ENCODE data around the gene SERPINC1. TPM values are rescaled to one million over a fixed set of nuclear protein-coding genes. Genes with fewer than 3 reads are reported as not detected.
A peak's percentile ranks its signal among the peaks of the same experiment; 100 is the strongest.

The SERPINC1 gene
- total RNA-seq, 1 donor from 2014 or later: not detected

DNA sequence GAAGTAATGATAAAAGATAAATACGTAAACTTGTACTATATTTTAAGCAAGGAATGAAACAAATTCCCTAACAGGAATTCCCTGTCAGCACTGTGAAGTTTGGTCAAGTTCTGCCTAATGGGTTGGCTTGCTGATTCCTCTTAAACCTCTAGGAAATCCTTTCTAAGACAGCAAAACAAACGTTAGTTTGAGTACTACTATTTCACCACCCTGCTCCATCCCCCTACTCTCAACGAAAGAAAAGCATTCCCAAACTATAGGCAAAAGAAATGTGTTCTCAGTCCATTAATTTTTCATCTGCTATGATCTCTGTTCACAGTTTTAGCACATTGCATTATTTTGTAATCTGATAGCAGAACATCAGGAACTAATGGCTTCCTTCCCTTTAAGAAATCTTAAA lies 16.1 kb downstream of the SERPINC1 start:
- Mint-ChIP-seq H3K27me3 (ENCODE audit: low read depth, unreplicated experiment) (no peaks in the 10 kb centered on the region), H3K4me1 (ENCODE audit: low read depth, unreplicated experiment) (no peaks in the 10 kb centered on the region), H3K9me3 (ENCODE audit: unreplicated experiment) (no peaks in the 10 kb centered on the region), H3K36me3 (ENCODE audit: low read depth, unreplicated experiment) (no peaks in the 10 kb centered on the region), H3K27ac (ENCODE audit: unreplicated experiment) (no peak overlapping the region), H3K4me3 (ENCODE audit: unreplicated experiment) (no peak overlapping the region)
- no peak overlapping the region for H2AFZ ChIP-seq (ENCODE audit: low read depth, low read length)
- H3K27ac ChIP-seq (ENCODE audit: low read depth, low read length): no peak overlapping the region
- TF ChIP-seq, protein P1, sequence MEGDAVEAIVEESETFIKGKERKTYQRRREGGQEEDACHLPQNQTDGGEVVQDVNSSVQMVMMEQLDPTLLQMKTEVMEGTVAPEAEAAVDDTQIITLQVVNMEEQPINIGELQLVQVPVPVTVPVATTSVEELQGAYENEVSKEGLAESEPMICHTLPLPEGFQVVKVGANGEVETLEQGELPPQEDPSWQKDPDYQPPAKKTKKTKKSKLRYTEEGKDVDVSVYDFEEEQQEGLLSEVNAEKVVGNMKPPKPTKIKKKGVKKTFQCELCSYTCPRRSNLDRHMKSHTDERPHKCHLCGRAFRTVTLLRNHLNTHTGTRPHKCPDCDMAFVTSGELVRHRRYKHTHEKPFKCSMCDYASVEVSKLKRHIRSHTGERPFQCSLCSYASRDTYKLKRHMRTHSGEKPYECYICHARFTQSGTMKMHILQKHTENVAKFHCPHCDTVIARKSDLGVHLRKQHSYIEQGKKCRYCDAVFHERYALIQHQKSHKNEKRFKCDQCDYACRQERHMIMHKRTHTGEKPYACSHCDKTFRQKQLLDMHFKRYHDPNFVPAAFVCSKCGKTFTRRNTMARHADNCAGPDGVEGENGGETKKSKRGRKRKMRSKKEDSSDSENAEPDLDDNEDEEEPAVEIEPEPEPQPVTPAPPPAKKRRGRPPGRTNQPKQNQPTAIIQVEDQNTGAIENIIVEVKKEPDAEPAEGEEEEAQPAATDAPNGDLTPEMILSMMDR (IDR thresholded peaks at IDR 0.05; ENCODE audit: insufficient read depth, low read depth, low read length): no peak
- TF ChIP-seq EZH2 (IDR thresholded peaks at IDR 0.05; ENCODE audit: insufficient read depth, low read length): no peak
- no peaks in the 10 kb centered on the region for H4K20me1 ChIP-seq (ENCODE audit: insufficient read depth, low read length)
- no peaks in the 10 kb centered on the region for H3K27me3 ChIP-seq (ENCODE audit: insufficient read depth, low read length)
- DNase-seq (ENCODE audit: low read depth): no peak
- no peaks in the 10 kb centered on the region for H3K9me3 ChIP-seq (ENCODE audit: insufficient read depth, low read depth, low read length)
- no peak for FAIRE-seq
- H3K79me2 ChIP-seq (ENCODE audit: insufficient read depth, low read length): no peaks in the 10 kb centered on the region
- H3K36me3 ChIP-seq (ENCODE audit: insufficient read depth, low read length): no peaks in the 10 kb centered on the region
- no peak overlapping the region for H3K4me3 ChIP-seq (ENCODE audit: insufficient read depth, low read depth, low read length)
- no peak overlapping the region for H3K4me2 ChIP-seq (ENCODE audit: low read length)
- H3K9ac ChIP-seq (ENCODE audit: low read length): no peak overlapping the region
- H3K4me1 ChIP-seq (ENCODE audit: insufficient read depth, low read length): no peaks in the 10 kb centered on the region

DNA sequence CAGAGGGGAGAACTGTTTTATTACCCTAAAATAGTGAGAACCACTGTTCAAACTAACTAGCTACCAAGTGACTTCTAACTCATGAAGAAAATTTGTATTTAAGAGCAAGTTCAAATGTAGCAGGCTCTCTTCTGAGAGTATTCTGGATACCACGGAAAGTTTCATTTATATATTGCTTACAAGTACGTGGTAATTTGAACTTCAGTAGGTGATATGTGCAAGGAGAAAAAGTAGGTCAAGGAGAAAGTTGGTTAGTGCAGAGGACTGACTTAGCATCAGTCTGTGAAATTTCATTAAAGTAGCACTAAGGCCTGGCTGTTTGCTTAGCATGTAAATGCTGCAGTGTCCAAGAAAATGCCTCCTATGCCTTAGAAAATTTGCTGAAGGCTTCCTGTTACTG lies 16.7 kb downstream of the SERPINC1 start:
- Histone ChIP-seq H3K4me3 (ENCODE audit: insufficient read depth, low read depth, low read length) (no peak overlapping the region), H3K36me3 (ENCODE audit: insufficient read depth, low read length) (no peaks in the 10 kb centered on the region), H3K79me2 (ENCODE audit: insufficient read depth, low read length) (no peaks in the 10 kb centered on the region), H2AFZ (ENCODE audit: low read depth, low read length) (no peak overlapping the region), H3K9ac (ENCODE audit: low read length) (no peak overlapping the region), H3K4me2 (ENCODE audit: low read length) (no peak overlapping the region), H3K27me3 (ENCODE audit: insufficient read depth, low read length) (no peaks in the 10 kb centered on the region), H4K20me1 (ENCODE audit: insufficient read depth, low read length) (no peaks in the 10 kb centered on the region), H3K27ac (ENCODE audit: low read depth, low read length) (no peak overlapping the region), H3K9me3 (ENCODE audit: insufficient read depth, low read depth, low read length) (no peaks in the 10 kb centered on the region), H3K4me1 (ENCODE audit: insufficient read depth, low read length) (no peaks in the 10 kb centered on the region)
- peak; percentile 17 for FAIRE-seq
- no peak overlapping the region for H3K27ac Mint-ChIP-seq (ENCODE audit: unreplicated experiment)
- TF ChIP-seq, protein P1 (IDR thresholded peaks at IDR 0.05; ENCODE audit: insufficient read depth, low read depth, low read length): no peak
- no peak for TF ChIP-seq EZH2 (IDR thresholded peaks at IDR 0.05; ENCODE audit: insufficient read depth, low read length)
- no peaks in the 10 kb centered on the region for H3K27me3 Mint-ChIP-seq (ENCODE audit: low read depth, unreplicated experiment)
- DNase-seq (ENCODE audit: low read depth): no peak
- no peak overlapping the region for H3K4me3 Mint-ChIP-seq (ENCODE audit: unreplicated experiment)
- H3K4me1 Mint-ChIP-seq (ENCODE audit: low read depth, unreplicated experiment): no peaks in the 10 kb centered on the region
- no peaks in the 10 kb centered on the region for H3K9me3 Mint-ChIP-seq (ENCODE audit: unreplicated experiment)
- no peaks in the 10 kb centered on the region for H3K36me3 Mint-ChIP-seq (ENCODE audit: low read depth, unreplicated experiment)

DNA sequence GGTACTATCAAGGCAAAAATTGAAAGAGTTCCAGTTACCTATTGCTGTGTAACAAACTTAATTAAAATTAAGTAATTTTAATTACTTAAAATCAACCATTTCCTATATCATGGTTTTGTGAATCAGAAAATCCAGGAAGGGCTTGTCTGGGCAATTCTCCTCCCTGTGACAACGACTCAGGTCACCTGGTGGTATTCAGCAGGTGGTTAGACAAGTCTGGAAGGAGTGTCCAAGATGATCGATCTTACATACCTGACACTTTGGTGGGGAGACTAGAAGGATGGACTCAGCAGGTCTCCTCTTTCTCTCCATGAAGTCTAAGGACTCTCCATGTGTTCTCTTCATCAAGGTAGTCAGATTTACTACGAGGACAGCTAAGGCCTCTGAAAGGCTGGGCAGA lies 22.9 kb downstream of the SERPINC1 start:
- no peaks in the 10 kb centered on the region for H3K27me3 ChIP-seq (ENCODE audit: insufficient read depth, low read length)
- no peaks in the 10 kb centered on the region for H3K4me1 Mint-ChIP-seq (ENCODE audit: low read depth, unreplicated experiment)
- no peaks in the 10 kb centered on the region for H3K36me3 ChIP-seq (ENCODE audit: insufficient read depth, low read length)
- no peak overlapping the region for H3K4me3 Mint-ChIP-seq (ENCODE audit: unreplicated experiment)
- H2AFZ ChIP-seq (ENCODE audit: low read depth, low read length): no peak overlapping the region
- no peak overlapping the region for H3K4me2 ChIP-seq (ENCODE audit: low read length)
- H3K4me1 ChIP-seq (ENCODE audit: insufficient read depth, low read length): no peaks in the 10 kb centered on the region
- H3K27ac ChIP-seq (ENCODE audit: low read depth, low read length): no peak overlapping the region
- no peak overlapping the region for H3K4me3 ChIP-seq (ENCODE audit: insufficient read depth, low read depth, low read length)
- FAIRE-seq: no peak
- H3K9me3 ChIP-seq (ENCODE audit: insufficient read depth, low read depth, low read length): no peaks in the 10 kb centered on the region
- no peaks in the 10 kb centered on the region for H3K9me3 Mint-ChIP-seq (ENCODE audit: unreplicated experiment)
- no peaks in the 10 kb centered on the region for H3K27me3 Mint-ChIP-seq (ENCODE audit: low read depth, unreplicated experiment)
- peaks cover 2% of the 10 kb centered on the region for H4K20me1 ChIP-seq (ENCODE audit: insufficient read depth, low read length)
- TF ChIP-seq EZH2 (IDR thresholded peaks at IDR 0.05; ENCODE audit: insufficient read depth, low read length): no peak
- TF ChIP-seq, protein P1 (IDR thresholded peaks at IDR 0.05; ENCODE audit: insufficient read depth, low read depth, low read length): no peak
- peaks cover 4% of the 10 kb centered on the region for H3K36me3 Mint-ChIP-seq (ENCODE audit: low read depth, unreplicated experiment)
- no peak overlapping the region for H3K9ac ChIP-seq (ENCODE audit: low read length)
- H3K27ac Mint-ChIP-seq (ENCODE audit: unreplicated experiment): no peak overlapping the region
- H3K79me2 ChIP-seq (ENCODE audit: insufficient read depth, low read length): peaks cover 6% of the 10 kb centered on the region
- no peak for DNase-seq (ENCODE audit: low read depth)
